ENCODE measurements around the gene CNBD2. TPM values are rescaled to one million over a fixed set of nuclear protein-coding genes. Genes with fewer than 3 reads are reported as not detected.

Gene CNBD2
- 1 to 10 TPM; 4.2 TPM for total RNA-seq

DNA sequence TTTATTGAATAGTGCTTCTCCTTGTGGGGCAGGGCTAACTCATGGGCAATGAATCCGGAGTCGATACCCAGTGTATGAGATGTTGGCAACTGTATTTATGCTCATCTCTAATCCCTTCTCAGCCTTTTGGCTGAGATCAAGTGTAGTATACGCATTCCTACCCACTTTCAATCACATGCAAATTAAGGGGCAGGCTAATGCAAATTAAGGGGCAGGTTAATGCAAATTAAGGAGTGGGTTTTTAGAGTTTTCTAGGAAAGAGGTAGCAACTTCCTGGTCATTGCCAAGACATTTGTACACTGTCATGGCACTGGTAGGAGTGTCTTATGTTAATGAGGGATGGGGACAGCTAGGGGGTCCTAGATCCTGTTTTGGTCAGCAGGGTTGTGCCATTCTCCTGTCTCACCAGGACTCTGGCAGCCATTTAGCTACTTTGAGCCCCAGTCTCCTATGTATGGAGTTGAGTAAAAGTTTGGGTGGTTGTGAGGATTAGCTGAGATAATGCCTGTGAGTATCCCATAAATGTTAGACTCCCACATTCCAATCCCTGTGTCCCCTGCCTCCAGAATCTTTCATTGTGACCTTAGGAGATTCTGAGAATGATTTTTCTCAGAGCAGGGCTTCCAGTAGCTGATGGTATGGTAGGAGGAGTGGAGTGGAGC, at the start of gene CNBD2:
CNBD2 (plus strand) TSS at position 612 of the 662 bp plus-strand sequence. CDS start 173 bp downstream, outside the sequence.

DNA sequence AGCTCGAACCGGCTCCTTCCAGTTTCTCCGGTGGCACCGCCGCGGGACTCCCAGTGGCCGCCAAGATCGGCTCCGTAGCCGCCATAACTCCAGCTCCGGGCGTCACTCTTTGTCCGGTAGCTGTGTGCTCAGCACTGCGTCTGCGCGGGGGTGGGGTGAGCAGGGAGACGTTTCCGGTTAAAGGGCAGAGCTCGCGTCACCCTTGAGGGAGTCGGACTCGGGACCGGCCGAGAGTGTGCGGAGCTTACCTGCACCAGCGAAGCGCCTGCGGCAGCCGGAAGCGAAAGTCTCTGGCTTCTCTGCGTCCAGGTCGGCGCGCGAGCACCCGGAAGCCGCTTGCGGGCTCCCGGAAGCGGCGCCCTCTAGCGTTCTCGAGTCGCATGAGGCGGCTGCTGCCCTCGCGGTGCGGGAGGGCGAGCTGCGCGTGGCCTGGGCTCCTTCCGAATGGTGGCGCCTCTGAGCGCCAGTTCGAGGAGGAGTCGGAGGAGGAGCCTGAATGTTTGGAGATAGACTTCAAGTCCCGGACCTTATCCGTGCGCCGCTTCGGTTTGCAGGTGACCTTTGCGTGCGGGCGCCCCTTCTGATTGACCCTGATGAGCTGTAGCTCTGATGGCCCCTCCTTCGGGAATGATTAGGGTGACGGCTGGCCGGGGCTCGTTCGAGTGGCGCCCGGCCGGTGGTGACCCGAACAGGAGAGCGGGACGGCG, 14.0 kb upstream of the CNBD2 start, which contains the start of gene SCAND1:
SCAND1 (minus strand) TSS at position 303 of the 707 bp plus-strand sequence; CDS start at position 85, 218 bp downstream.

Other genes with a start within 250 kb of the CNBD2 start
- 100 to 1,000 TPM; 356 to 377 TPM for gene RBM39, start 226.3 kb upstream of the CNBD2 start, total RNA-seq
- gene PHF20, start 196.6 kb upstream of the CNBD2 start, total RNA-seq: 10 to 100 TPM; 49.5 to 51.6 TPM
- gene SCAND1, start 14.1 kb upstream of the CNBD2 start, total RNA-seq: 10 to 100 TPM; 53.8 to 56.6 TPM
- not detected for gene EPB41L1, start 186.2 kb downstream of the CNBD2 start, total RNA-seq

Data from activated naive CD4-positive, alpha-beta T cell treated with anti-CD3 and anti-CD28 coated beads, Interleukin-2, amount 10 ng/mL, durations not matched to agents 5 hours and 36 hours (primary cell).